HG02852 (cell line): ENCODE measurements around the gene RHO.

Source experiments
- ATAC-seq: cut with Tn5 transposase; IDR thresholded peaks from one replicate; pipeline ENCODE4 v1.9.1; 2021; ENCODE audit warnings: mild to moderate bottlenecking, moderate library complexity; ENCODE audit not compliant: unreplicated experiment

Gene RHO

GRCh38 chr3:129558772-129559564 lies 30.5 kb downstream of the RHO start:
- ATAC-seq, result no peak

DNA sequence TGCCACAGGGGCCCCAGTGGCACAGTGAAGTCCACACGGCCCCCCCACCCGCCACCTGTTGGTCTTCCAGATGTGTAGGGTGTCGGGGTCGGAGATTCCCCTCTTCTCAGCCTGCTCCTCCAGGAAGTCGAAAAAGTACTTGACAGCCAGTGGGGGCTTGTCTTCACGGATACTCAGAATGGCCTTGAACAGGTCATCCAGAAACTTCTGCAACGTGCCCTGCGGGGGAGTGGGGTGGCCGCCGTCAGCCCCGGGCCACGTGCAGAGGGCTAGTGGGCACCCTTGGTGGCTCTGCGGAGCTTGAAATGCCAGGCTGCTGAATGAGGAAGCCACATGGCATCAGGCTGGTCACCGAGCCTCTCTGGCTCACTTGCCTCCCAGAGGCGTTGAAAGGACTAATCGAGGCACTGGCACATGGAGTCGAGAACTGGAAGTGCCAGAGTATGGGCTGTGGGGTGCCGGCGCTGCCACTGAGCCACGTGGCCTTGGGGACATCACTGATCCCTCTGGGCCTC lies 31.2 kb downstream of the RHO start:
- ATAC-seq, result no peak

DNA sequence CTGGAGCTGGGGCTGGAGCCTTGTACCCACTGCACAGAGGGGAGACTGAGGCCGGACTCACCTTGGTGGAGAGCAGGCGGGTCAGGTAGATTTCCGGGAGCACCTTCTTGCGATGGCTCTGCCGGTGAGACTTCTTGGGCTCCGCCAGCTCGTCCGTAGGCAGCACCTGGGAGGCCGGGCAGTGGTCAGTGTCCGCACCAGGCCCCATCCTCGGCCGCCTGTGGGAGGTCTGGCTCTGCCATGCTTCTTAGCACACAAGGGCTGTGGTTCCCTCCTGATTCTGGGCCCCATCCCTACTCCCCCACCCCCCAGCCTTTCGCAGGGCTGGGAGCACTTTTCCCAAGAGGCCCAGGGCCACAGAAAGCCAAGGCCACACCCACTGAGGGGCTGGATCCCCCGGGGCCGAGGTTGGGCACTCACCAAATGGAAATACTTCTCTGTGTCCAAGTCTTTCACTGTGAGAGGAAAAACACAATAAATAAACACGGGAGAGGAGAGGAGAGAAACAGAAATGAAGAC lies 31.9 kb downstream of the RHO start:
- ATAC-seq, result no peak

GRCh38 chr3:129560911-129561594 lies 32.6 kb downstream of the RHO start:
- ATAC-seq, result no peak

DNA sequence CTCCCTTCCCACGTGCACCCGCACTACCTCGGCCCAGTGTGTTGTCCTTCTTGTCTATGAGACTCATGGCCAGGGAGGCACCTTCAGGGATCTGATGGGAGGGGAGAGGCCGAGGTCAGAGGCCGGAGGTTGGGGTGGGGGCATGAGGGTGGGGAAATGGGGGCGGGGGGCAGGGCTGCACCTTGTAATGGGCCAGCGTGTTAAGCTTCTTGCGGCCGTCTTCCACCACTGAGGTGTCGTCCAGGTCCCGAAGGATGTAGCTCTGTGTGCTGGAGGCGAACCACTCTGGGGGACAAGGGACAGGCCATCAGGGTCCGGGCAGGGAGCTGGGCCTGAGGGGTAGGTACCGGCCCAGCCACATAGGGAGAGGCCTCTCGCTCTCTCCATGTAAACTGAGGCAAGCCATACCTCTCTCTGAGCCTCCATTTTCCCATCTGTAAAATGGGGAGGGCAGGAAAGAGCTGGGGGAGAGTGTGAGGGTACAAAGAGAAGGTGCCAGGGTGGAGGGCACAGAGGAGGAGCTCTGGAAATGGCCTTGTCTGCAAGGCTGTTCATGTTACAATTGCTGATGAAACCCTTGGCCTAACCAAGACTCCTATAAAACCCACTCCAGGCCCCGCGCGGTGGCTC lies 33.3 kb downstream of the RHO start:
- no peak for ATAC-seq

- no peak for ATAC-seq
These were observed 34.4 kb downstream of the RHO start for GRCh38 chr3:129562803-129563202.

GRCh38 chr3:129563332-129563731 lies 34.9 kb downstream of the RHO start:
- no peak for ATAC-seq

GRCh38 chr3:129563850-129564535 lies 35.6 kb downstream of the RHO start:
- ATAC-seq, result no peak

DNA sequence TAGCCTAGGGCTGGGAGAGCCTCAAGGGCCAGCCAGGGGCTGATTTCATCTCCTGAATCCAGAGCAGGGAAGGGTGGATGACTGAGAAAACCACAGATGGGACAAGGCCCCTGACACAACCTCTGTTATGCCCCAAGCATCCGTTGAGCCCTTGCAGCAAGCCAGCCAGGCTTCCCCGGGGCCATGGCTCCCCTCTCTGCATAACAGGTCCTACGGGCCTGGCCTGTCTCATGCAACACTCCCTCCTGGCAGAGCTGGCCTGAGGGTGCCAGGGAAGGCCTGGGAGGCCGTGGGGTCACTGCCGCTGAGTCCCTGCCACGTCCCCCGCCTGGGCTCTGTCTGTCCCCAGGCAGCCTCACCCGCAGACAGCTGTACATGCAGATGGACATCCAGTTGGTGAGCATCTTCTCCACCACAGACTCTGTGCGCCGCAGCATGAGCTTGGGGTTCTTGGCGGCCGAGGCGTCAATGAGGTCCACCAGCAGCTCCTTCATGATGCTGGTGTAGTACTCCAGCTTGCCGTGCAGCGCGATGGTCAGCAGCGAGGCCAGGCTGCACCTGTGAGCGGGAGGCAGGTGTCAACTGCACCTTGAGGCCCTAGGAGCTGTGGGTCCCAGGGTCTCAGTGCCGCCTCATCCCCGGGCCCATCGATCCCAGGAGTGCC lies 36.7 kb downstream of the RHO start:
- ATAC-seq, result no peak

DNA sequence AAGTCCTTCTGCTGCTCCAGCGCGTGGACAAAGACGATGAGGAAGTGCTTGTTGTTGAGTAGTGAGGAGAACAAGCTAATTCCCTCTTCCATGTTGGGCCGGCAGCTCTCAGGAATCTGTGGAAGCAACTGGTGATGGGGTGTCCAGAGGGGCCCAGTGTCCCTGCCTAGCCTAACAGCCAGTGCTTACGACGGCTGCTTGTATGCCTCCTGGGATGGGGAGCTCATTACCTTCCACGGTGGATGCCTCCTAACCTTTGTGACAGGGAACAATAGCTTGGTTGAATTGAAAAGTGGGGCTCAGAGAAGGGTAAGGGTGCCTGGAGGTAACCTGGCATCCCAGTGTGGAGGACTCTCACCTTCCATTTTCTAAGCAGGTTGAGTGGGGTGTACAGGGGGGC lies 37.5 kb downstream of the RHO start:
- no peak for ATAC-seq

- ATAC-seq, result no peak
These were observed 38.8 kb downstream of the RHO start for GRCh38 chr3:129567176-129567705.

- no peak for ATAC-seq
These were observed 39.5 kb downstream of the RHO start for GRCh38 chr3:129567939-129568338.

- ATAC-seq, result no peak
These were observed 41.4 kb downstream of the RHO start for GRCh38 chr3:129569856-129570255.

DNA sequence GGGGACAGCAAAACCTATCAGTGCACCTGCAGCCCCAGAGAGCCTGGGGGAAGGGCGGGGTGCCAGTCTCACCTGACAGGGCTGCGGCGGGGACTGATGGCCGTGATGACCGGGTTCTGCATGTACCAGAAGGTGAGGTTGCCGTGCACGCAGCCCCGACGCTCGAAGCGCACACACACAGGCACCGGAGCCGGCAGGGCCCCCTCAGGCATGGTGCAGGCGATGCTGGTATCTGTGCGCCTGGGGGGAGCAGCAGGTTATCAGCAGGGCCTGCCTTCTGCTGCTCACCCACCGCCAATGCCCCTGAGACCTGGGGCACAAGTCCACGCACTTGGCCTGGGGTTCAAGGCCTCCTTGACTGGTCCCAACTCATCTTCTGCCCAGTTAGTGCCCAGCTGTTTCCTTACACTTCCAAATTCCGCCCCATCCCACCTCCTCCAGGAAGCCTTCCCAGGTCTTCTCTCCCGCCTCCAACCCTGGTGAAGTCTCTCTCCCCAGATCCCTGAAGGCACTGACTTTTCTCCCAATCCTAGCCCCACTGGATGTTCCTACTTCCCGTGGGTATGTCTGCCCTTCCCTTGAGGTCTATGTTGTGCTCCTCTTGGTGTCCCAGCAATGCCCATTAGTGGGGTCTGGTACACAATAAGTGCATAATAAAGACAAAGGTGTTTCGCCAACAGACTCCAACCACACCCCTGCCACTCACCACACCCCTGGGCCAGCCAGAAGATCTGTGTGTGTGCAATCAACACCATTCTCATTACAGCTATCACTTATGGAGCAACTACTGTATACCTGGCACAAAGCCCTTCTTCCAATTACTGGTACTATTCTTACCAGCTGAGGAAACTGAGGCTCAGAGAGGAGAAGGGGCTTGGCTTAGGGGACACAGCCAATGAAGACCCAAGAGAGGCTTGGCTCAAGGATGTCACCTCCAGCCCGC lies 43.4 kb downstream of the RHO start:
- ATAC-seq, result no peak

- ATAC-seq, result no peak
These were observed 44.2 kb downstream of the RHO start for GRCh38 chr3:129572603-129573002.

GRCh38 chr3:129573493-129573892 lies 45.1 kb downstream of the RHO start:
- no peak for ATAC-seq

DNA sequence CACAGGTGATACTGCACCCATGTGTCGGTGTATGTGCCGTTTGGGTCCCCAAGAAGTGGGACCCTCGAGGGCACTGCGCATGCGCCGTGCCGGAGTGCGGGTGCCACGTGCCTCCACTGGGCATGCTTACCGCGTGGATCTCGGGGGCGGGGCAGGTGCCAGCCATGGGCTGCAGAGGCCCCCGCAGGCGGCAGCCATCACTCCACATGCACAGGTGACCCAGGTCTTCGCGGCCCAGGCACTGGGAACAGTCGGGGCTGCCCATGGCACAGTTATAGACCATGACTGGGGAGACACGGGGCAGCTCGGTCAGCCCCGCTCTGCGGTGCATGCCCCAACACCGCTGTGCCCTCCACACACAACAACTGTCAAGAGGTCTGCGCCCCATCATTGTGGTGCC lies 45.8 kb downstream of the RHO start:
- no peak for ATAC-seq

- ATAC-seq, result no peak
These were observed 47.0 kb downstream of the RHO start for GRCh38 chr3:129575233-129575996.
